NK-92 (cell line): ENCODE measurements around the gene PCIF1.
A peak's percentile ranks its signal among the peaks of the same experiment; 100 is the strongest.
"Not testable (repeated sequence)": the region's sequence is repeated elsewhere in the genome, so short reads cannot be mapped to it uniquely, and the experiment has no call there.

Experiments
- DNase-seq: peaks from one replicate; lab custom pipeline; 2025; ENCODE audit not compliant: unreplicated experiment; lab: John Stamatoyannopoulos, UW

The PCIF1 gene

GRCh38 chr20:45934586-45935415, at the start of gene PCIF1:
TSS of gene PCIF1 (plus strand) at chr20:45934683. CDS start at chr20:45939000, 4,317 bp downstream.
- DNase-seq, result peak; percentile 69

- DNase-seq, result no peak
These were observed 47.7 kb upstream of the PCIF1 start for GRCh38 chr20:45886590-45887345.

- no peak for DNase-seq
These were observed 47.2 kb upstream of the PCIF1 start, which contains the start of gene SPATA25 for GRCh38 chr20:45887346-45887715. TSS of gene SPATA25 (minus strand) at chr20:45887622. CDS start at chr20:45887590, 32 bp downstream.

DNA sequence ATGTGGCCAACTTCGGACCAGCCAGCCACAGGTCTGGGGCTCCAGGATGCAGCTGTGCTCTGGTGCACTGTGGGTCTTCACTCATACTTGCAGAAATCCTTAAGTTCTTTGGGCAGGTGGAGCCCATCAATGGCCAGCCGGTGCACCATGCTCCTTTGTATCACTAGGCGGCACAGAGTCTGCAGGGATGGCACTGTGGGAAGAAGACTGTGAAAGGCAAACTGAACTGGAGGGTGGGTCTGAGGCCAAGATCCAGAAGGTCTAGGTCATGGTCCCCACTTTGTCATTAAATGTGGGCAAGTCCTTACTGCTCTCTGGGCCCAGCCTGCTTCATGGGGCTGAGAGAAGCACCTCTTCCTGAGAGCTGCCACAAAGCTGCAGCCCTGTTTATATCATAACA, 45.8 kb upstream of the PCIF1 start:
- no peak for DNase-seq

DNA sequence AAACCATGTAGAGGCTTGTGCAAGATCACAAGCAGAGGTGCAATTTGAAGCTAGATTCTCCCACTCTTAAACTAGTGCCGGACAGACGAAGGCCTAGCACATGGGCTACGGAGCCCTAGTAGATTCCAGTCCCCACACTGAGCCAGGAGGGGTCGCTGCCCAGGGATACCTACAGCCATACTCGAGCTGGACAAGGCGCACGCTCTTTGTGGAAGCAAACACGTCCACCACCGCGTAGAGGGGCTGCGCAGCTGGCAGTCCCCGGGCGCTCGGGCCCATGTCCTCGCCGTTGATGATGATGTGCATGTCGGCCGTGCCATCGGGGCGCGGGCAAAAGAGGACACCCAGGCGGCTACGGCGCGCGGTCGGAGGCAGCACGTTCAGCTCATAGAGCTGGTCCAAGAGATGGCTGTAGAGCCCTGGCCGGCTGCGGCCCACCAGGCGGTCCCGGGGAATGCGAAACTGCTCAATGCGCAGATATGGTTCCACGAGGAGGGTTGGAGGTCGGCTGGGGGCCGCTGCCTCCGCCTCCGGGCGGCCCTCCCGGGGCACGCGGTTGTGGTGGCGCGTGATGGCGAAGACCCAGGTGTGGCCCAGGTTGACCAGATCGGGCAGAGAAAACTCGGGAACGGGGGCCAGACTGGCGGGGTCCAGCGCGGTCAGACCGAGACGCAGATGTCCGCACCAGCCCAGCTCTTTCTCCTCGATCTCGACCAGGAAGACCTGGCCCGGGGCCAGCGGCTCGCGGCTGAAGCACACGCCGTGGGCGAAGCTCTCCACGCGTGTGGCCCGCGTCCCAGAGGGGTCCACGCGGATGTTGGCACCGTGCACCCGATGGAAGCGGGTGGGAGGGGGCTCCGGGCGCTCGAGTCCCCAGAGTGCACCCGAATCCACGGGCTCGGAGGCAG, 44.2 kb upstream of the PCIF1 start:
- DNase-seq, result no peak

- no peak for DNase-seq
These were observed 43.2 kb upstream of the PCIF1 start, which contains the start of the genes CTSA and NEURL2 for GRCh38 chr20:45890985-45891983. TSS of gene CTSA (plus strand) at chr20:45891335. CDS start at chr20:45891569, 234 bp downstream. TSS of gene NEURL2 (minus strand) at chr20:45891208. CDS start at chr20:45890991, 217 bp downstream.

DNA sequence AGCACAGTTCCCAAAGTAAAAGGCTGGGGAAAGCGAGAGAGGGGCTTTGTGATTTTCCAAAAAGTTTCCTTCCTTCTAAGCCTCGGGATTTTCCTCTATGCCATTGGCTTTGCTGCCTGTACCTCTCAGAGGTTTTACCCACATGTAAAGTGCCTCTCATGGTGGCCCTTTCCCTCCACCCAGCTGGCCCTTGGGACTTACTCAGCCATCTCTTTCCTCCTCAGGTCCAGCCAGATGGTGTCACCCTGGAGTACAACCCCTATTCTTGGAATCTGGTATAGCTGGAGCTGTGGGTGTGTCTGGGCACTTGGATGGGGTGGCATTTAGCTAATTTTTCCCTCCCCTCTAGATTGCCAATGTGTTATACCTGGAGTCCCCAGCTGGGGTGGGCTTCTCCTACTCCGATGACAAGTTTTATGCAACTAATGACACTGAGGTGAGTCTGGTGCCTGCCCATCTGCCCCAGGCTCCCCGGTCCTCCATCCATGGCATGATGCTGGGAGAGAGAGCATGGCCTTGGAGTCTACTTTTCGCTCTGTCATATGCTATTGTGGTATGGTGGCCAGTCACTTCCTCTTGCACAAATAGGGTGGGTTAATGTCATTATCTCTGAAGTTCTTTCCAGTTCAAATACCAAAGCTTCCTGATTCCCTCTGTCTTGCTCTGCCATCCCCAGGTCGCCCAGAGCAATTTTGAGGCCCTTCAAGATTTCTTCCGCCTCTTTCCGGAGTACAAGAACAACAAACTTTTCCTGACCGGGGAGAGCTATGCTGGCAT, 42.2 kb upstream of the PCIF1 start:
- no peak for DNase-seq

DNA sequence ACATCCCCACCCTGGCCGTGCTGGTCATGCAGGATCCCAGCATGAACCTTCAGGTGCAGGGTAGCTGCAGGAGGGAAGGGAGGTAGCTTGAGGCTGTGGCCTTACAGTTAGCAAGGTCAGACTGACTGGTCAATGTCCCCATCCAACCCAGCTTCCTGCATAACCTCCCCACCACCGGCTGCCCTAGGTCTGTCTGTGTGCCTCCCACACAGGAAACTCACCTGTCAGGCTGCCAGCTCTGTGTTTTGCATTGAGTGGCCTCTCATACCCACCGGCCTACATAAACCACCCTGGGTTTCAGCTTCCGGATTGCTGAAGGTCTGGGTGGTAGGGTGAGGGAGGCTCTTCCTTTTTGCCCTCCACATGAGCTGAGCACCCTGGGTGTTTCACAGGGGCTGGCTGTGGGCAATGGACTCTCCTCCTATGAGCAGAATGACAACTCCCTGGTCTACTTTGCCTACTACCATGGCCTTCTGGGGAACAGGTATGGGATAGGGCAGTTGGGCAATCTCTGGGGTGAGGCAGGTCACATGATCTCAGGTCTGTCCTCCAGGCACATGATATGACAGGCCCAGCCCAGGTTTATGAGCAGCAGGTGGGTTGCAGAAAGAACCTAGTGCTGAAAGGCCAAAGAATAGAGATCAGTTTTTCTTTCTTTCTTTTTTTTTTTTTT, 41.5 kb upstream of the PCIF1 start:
- DNase-seq, result no peak

GRCh38 chr20:45893831-45894230, 40.7 kb upstream of the PCIF1 start:
- DNase-seq, result no peak

- no peak for DNase-seq
These were observed 39.7 kb upstream of the PCIF1 start for GRCh38 chr20:45894797-45895196.

DNA sequence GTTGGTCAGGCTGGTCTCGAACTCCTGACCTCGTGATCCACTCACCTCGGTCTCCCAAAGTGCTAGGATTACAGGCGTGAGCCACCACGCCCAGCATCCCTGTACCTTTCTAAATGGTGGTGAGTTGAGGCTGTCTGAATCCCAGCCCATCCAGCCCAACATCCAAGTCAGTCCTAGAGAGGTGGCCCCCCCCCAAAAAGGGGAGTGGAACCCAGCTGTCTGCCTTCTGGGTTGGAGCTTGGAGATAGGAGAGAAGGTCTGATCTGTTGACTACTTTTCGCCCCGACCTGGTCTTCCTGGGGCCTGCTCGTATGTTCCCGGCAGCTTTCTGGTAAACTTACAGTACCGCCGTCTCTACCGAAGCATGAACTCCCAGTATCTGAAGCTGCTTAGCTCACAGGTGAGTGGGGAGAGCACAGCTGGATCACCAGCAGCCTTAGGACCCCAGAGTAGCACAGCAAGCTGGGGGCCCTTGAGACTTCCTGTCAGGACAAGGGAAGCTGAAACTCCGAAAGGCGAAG, 37.8 kb upstream of the PCIF1 start:
- DNase-seq, result no peak

DNA sequence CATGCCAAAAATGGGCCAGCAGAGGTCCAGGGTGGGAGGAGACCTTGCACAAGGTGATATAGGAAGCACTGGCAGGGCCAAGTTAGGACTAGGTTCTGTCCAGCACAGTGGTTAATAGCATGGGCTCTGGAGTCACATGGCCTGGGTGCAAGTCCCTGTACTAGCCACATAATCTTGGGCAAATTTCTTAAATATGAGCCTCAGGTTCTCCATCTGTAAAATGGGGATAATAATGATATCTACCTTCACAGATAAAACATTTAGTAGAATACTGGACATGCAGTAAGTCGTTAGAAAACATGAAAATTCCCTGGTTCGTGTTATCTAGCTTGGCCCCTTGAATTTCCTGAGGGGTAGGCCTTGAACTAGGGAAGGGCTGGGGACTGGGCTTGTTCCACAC, 37.2 kb upstream of the PCIF1 start:
- DNase-seq, result no peak

GRCh38 chr20:45897692-45898091, 36.8 kb upstream of the PCIF1 start:
- no peak for DNase-seq

- DNase-seq, result no peak
These were observed 36.2 kb upstream of the PCIF1 start for GRCh38 chr20:45898285-45898684.

DNA sequence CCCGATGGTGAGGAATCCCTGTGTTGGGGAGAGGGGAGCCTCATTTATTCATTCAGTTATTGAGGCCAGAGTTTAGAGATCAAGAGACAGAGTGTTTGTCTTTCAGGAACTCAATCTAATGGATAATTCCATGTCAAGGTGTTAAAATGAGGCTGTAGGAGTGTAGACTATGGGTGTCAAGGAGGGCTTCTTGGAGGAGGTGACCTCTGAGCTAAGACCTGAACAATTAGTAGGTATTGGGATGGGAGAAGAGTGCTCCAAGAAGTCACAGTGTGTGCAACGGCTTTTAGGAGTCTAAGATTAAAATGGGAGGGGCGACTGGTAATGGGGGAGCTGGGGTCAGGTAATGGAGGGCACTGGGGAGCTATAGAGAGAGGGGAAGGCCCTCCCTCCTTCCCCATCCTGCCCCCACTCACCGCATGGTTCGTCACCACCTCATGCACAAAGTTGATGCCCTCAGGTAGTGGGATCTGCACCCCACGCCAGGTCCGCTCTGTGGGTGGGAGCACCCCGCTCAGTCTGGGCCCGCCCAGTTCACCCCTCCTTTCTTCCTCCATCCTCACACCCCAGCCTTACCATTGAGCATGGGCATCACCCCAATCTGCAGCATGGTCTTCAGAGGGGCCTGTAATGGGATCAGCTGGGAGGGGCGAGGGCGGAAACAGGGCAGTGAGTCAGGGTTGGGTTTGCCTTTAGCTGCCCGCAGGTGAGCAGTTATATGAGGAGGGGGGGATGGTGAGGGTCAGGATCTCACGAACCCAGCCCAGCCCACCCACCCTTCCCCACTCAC, 35.2 kb upstream of the PCIF1 start:
- DNase-seq, result no peak

DNA sequence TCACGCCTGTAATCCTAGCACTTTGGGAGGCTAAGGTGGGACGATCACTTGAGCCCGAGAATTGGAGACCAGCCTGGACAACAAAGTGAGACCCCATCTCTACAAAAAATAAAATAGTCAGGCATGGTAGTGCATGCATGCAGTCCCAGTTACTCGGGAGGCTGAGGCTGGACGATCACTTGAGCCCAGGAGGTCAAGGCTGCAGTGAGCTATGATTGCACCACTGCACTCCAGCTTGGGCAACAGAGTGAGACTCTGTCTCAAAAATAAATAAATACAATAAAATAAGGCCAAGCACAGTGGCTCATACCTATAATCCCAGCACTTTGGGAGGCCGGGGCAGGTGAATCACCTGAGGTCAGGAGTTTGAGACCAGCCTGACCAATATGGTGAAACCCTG, 33.2 kb upstream of the PCIF1 start:
- DNase-seq, result not testable (repeated sequence)

DNA sequence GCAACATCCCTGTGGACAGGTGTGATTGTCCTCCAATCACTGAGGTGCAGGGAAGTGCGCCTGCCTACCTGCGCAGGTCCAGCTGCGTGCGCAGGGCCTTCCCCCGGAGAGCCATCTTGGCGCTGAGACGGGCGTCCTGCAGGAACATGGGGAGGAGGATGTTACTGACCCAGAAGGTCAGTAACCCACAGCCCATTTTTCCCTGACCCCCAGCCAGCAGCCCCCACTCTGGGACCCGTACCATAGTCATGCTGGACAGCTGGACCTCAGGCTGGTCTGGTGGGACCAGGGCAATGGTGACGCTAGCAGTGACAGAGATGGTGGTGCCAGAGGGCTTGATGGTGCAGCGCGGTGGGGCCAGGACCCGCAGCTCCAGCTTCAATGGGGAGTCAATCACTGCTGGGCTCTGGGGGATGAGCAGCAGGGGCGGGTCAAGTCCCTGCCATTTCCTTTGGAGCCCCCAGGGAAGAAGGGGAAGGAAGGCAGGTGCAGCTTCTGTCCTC, 32.2 kb upstream of the PCIF1 start:
- no peak for DNase-seq
